ENCODE results near the gene CHN2. TPM values are rescaled to one million over a fixed set of nuclear protein-coding genes. Genes with fewer than 3 reads are reported as not detected.

Gene CHN2
- total RNA-seq, 2 experiments from 2014 or later: 1.7 to 1.8 TPM

- no peak for TF ChIP-seq CTCF (IDR thresholded peaks at IDR 0.05)
- ChIA-PET POLR2A (interaction anchor here (1.6 kb wide), 1 partner anchor 11 kb away, joined by 4 read pairs; no protein-coding TSS in a partner anchor), CTCF (no interaction called here)
- Mint-ChIP-seq H3K27ac (no peak overlapping the region), H3K4me1 (ENCODE audit: low read depth) (no peaks in the 10 kb centered on the region), H3K4me3 (no peak overlapping the region), H3K36me3 (ENCODE audit: low read depth) (no peaks in the 10 kb centered on the region), H3K27me3 (peaks cover under 1% of the 10 kb centered on the region), H3K9me3 (no peaks in the 10 kb centered on the region)
- DNase-seq (no peak), ATAC-seq (no peak)
- intact Hi-C loops (cut with micrococcal nuclease): no loop called here
Measured at GRCh38 chr7:29184599-29184998, 10.0 kb upstream of the CHN2 start.

- ChIA-PET CTCF (no interaction called here), POLR2A (interaction anchor here (1.6 kb wide), 1 partner anchor 10 kb away, joined by 4 read pairs; no protein-coding TSS in a partner anchor)
- Mint-ChIP-seq H3K27me3 (peaks cover 1% of the 10 kb centered on the region), H3K4me3 (no peak overlapping the region), H3K4me1 (ENCODE audit: low read depth) (no peaks in the 10 kb centered on the region), H3K9me3 (no peaks in the 10 kb centered on the region), H3K27ac (no peak overlapping the region), H3K36me3 (ENCODE audit: low read depth) (no peaks in the 10 kb centered on the region)
- no peak for DNase-seq
- intact Hi-C loops (cut with micrococcal nuclease): no loop called here
- TF ChIP-seq CTCF (IDR thresholded peaks at IDR 0.05): no peak
- no peak for ATAC-seq
Measured at GRCh38 chr7:29185613-29186012, 9.0 kb upstream of the CHN2 start.

GRCh38 chr7:29189743-29190201 lies 4.8 kb upstream of the CHN2 start:
- H3K4me1 Mint-ChIP-seq (ENCODE audit: low read depth): no peaks in the 10 kb centered on the region
- H3K27me3 Mint-ChIP-seq: peaks cover 17% of the 10 kb centered on the region
- no peak overlapping the region for H3K4me3 Mint-ChIP-seq
- CTCF ChIA-PET: interaction anchor here (0.6 to 4.5 kb wide), 75 partner anchors 8 to 274 kb away, joined by 3 to 83 read pairs (median 5); no protein-coding TSS in a partner anchor
- intact Hi-C loops (cut with micrococcal nuclease): no loop called here
- no peaks in the 10 kb centered on the region for H3K36me3 Mint-ChIP-seq (ENCODE audit: low read depth)
- DNase-seq (peak; percentile 75), ATAC-seq (peak; percentile 72)
- no peak overlapping the region for H3K27ac Mint-ChIP-seq
- peak; percentile 87 for TF ChIP-seq CTCF (IDR thresholded peaks at IDR 0.05)
- no peaks in the 10 kb centered on the region for H3K9me3 Mint-ChIP-seq
- POLR2A ChIA-PET: interaction anchor here (0.7 to 1.2 kb wide), 2 partner anchors 15 to 213 kb away, joined by 3 to 4 read pairs; no protein-coding TSS in a partner anchor

- Mint-ChIP-seq H3K36me3 (ENCODE audit: low read depth) (no peaks in the 10 kb centered on the region), H3K4me1 (ENCODE audit: low read depth) (peaks cover 5% of the 10 kb centered on the region), H3K4me3 (no peak overlapping the region), H3K9me3 (no peaks in the 10 kb centered on the region), H3K27ac (no peak overlapping the region), H3K27me3 (peaks cover 19% of the 10 kb centered on the region)
- ChIA-PET POLR2A (interaction anchor here (0.7 to 1.2 kb wide), 2 partner anchors 14 to 212 kb away, joined by 3 to 4 read pairs; no protein-coding TSS in a partner anchor), CTCF (interaction anchor here (0.5 to 4.5 kb wide), 60 partner anchors 8 to 267 kb away, joined by 3 to 83 read pairs (median 5); no protein-coding TSS in a partner anchor)
- ATAC-seq (no peak), DNase-seq (no peak)
- no peak for TF ChIP-seq CTCF (IDR thresholded peaks at IDR 0.05)
- intact Hi-C loops (cut with micrococcal nuclease): no loop called here
Measured at GRCh38 chr7:29190349-29191045, 4.1 kb upstream of the CHN2 start.

GRCh38 chr7:29192323-29192722 lies 2.3 kb upstream of the CHN2 start:
- ATAC-seq: no peak
- H3K9me3 Mint-ChIP-seq: no peaks in the 10 kb centered on the region
- no peak for DNase-seq
- ChIA-PET CTCF (interaction anchor here (1.5 kb wide), 1 partner anchor 13 kb away, joined by 3 read pairs; no protein-coding TSS in a partner anchor), POLR2A (interaction anchor here (0.6 kb wide), 1 partner anchor 18 kb away, joined by 3 read pairs; no protein-coding TSS in a partner anchor)
- intact Hi-C loops (cut with micrococcal nuclease): loop anchor here (2.0 kb wide), 1 partner anchor 216 kb away; no protein-coding TSS in a partner anchor
- H3K36me3 Mint-ChIP-seq (ENCODE audit: low read depth): no peaks in the 10 kb centered on the region
- no peak overlapping the region for H3K4me3 Mint-ChIP-seq
- no peak overlapping the region for H3K27ac Mint-ChIP-seq
- peaks cover 27% of the 10 kb centered on the region for H3K27me3 Mint-ChIP-seq
- peaks cover 23% of the 10 kb centered on the region for H3K4me1 Mint-ChIP-seq (ENCODE audit: low read depth)
- TF ChIP-seq CTCF (IDR thresholded peaks at IDR 0.05): no peak

Data from activated CD8-positive, alpha-beta T cell treated with anti-CD3 and anti-CD28 coated beads for 36 hours (primary cell).